DND-41 (cell line): Measurements from ENCODE around the gene FBXO39.

ENCODE experiments used
- EZH2 ChIP-seq: IDR thresholded peaks from 3 replicates; pipeline ENCODE4 v1.6.1; 2012; ENCODE audit warnings: borderline replicate concordance, low read depth, mild to moderate bottlenecking, moderate library complexity, low read length, inconsistent platforms; ENCODE audit not compliant: severe bottlenecking
- TF ChIP-seq, protein P1 (sequence below): IDR thresholded peaks from 2 replicates; pipeline ENCODE4 v1.5.1; 2012; ENCODE audit warnings: borderline replicate concordance, low read length, moderate library complexity, mild to moderate bottlenecking; ENCODE audit not compliant: poor library complexity, severe bottlenecking; ENCODE audit errors: extremely low read depth

DNA sequence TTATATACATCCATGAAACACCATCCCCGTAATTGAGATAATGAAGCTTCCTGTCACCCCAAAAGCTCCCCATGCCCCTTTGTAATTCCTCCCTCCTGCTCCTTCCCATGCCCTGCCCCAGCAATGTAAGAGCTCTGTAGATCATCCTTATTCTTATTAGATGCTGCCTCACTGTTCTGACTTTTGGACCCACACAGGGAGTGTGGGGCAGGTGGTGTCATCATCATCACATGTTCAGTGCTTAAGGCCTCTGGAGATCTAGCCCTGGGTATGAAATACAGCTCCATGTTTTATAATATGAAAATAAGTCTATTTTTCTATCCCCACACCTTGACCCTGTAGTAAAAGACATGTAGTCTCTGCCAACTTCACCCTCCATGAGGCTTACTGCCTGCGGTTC is 18.3 kb upstream of the FBXO39 start:
- TF ChIP-seq, protein P1, sequence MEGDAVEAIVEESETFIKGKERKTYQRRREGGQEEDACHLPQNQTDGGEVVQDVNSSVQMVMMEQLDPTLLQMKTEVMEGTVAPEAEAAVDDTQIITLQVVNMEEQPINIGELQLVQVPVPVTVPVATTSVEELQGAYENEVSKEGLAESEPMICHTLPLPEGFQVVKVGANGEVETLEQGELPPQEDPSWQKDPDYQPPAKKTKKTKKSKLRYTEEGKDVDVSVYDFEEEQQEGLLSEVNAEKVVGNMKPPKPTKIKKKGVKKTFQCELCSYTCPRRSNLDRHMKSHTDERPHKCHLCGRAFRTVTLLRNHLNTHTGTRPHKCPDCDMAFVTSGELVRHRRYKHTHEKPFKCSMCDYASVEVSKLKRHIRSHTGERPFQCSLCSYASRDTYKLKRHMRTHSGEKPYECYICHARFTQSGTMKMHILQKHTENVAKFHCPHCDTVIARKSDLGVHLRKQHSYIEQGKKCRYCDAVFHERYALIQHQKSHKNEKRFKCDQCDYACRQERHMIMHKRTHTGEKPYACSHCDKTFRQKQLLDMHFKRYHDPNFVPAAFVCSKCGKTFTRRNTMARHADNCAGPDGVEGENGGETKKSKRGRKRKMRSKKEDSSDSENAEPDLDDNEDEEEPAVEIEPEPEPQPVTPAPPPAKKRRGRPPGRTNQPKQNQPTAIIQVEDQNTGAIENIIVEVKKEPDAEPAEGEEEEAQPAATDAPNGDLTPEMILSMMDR = no peak
- TF ChIP-seq EZH2 = no peak
